Erythroblast (primary cell): ENCODE measurements around the gene FTO.
"Not testable (repeated sequence)": the region's sequence is repeated elsewhere in the genome, so short reads cannot be mapped to it uniquely, and the experiment has no call there.

ENCODE experiments used
- DNase-seq, 2 experiments: peaks; one replicate each; lab custom pipeline; 2025; lab: John Stamatoyannopoulos, UW
- GATA1 ChIP-seq: IDR thresholded peaks from 2 replicates; pipeline ENCODE4 v1.6.1; 2011; ENCODE audit warnings: low read depth, mild to moderate bottlenecking, control low read depth, low read length, moderate library complexity
- POLR2A ChIP-seq: IDR thresholded peaks from 2 replicates; pipeline ENCODE4 v1.6.1; 2011; ENCODE audit warnings: mild to moderate bottlenecking, low read length

The FTO gene

DNA sequence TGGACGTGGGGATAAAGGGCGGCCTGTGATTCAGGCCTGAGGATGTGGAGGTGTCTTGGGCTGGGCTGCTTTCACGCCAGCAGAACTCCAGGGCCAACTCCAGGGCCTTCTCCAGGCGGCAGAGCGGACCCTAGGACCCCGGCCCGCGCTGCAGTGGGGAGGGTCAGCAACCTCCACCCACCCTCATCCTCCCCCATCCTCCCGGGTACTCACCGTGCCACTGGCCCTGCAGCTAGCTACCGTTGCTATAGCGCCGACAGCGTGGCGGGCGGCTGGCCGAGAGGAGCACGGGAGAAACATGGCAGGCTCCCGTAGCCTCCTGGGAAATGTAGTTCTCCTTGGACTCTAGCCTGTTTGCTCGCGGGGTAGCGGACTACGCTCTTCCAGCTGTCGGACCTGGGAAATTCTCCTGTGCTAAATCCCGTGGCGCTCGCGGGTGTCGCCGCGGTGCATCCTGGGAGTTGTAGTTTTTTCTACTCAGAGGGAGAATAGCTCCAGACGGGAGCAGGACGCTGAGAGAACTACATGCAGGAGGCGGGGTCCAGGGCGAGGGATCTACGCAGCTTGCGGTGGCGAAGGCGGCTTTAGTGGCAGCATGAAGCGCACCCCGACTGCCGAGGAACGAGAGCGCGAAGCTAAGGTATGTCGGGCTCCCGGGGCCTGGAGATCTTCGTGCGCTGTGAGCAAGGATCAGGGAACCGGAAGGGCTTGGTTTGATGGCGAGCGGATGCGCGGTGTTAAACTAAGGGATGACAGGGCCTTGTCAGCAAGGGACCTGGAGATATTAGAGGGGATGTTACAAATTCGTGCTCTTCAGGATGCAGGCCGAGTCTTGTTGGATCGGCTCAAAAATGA lies at the start of gene FTO, which contains the start of gene RPGRIP1L:
Gene FTO (plus strand): TSS at position 567 of the 855 bp plus-strand sequence.
Gene RPGRIP1L (minus strand): TSS at position 270 of the 855 bp plus-strand sequence. CDS start 3,136 bp downstream, outside the sequence.
- TF ChIP-seq POLR2A (peak; percentile 34), GATA1 (no peak)
- DNase-seq, result peak; percentile 98

DNA sequence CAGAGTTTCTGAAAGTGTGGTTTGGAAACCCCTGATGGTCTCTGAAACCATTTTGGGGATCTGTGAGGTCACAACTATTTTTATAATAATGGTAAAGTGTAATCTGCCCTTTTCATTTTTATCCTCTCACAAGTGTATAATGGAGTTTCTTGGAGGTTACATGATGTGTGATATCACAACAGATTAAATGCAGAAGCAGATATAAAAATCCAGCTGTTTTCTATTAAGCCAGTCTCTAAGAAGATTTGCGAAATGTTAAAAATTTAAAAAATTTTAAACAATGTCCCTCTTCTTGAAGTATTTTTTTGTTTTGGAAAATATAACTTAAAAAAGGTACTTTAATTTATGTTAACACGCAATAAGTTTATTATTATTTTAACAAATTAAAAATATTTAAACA lies 49.0 kb upstream of the FTO start:
- TF ChIP-seq POLR2A, result no peak
- no peak for TF ChIP-seq GATA1
- no peak for DNase-seq

DNA sequence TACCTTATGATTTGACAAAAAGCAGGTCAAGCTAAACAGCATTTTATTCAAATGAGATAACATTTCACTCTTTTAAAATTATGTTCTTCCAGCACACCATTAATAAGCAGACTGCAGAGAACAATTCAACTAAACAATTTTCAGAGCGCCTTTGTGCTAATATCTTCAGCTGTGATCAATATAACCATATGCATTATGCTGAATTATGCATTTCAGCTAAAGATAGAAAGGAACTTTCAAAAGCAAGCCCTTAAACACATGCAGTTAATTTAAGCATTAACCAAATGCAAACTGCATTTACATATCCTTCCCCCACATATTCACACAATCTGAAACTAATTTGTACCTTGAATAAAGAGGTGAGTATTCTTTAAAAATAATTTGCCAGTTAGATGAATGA lies 41.9 kb upstream of the FTO start:
- TF ChIP-seq GATA1, result no peak
- no peak for TF ChIP-seq POLR2A
- no peak for DNase-seq

DNA sequence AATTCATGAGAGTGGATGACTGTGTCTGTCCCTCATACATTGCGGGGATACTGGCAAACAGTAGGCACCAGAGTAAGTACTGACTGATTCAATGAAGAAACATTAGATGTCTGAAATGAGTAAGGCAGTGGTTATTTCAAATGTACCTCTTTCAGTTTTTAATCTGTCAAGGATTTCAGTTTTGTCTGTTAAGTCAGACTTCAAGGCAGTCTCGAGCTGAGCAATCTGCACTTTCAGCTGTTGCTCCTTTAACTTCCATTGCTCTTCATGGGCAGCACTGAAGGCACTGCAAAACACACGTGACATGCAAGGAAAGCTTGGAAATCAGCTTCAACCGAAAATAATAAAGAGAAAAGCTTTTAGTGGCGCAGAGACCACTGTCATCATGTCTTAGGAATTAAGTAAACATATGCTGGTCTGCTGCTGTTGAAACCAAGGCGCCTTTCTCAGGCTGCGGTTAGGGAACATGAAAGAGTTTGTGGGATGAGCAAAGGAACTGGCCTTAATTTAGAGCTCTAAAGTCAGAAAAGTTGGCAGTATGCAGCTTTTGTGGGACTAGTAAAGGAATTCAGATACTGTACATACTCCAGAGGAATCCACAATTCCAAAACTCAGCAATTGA lies 39.1 kb upstream of the FTO start:
- DNase-seq, result no peak
- TF ChIP-seq POLR2A (no peak), GATA1 (no peak)

DNA sequence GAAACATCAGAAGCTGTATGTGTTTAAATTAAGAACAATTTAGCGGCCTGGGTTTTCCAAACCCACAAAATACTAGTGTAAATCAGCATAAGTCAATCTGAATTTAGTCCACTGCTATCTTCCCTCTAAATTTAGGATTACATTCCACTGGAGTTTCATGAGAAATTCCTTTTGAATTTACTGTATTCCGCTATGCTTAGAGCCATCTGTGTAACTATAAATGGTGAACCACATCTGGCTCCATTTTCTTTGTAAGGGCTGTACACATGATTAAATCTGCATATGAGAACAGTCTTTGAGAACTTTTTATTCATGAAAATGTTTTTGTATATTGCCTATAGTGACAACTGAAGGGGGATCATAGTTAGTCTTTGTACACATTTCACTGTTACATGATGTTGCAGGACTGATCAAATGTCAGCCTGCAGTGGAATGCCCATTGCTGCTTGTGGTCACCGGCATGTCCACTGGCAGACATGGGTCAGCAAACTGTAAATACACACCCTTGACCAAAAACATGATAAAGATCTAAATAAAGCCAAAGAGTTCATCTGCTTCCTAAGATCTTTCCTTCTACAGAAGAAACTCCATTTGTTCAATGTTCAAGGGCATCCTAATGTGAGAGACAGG lies 37.1 kb upstream of the FTO start:
- no peak for DNase-seq
- TF ChIP-seq POLR2A, result no peak
- no peak for TF ChIP-seq GATA1

DNA sequence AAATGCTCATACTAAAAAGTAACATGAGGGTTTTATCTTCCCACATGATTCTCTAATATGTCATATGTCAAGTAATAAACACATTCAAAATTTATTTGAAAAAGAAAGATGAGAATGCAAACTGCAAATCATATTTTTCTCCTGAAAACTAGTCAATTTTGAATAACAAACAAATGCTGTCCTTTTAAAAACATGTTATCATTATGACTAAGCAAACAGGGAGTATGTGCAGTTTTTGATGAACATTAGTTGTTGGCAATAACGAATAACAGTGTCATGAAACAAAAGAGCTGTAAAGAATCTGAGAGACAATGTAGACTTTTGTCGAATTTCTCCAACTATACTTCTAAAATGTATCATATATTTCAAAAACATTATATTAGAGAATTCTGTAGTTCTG lies 35.1 kb upstream of the FTO start:
- TF ChIP-seq POLR2A (no peak), GATA1 (no peak)
- peak in 1 of 2 experiments; percentile 38 for DNase-seq

DNA sequence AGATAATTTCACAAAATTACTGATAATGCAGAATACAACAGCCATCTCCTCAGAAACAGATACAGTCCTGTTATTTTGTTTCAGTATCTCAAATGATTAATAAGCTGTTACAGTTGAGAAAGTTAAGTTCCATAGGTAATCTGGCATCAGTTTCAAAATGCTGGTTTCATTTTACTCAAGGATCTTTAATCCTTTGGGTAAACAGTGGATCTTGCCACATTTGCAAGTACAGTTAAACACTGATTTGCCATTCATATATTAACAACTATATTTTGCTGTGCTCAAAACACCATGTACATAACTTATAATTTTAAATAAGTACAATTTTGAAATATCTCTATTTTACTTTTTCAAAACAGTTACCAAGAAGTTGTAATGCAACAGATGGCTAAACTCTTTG lies 31.5 kb upstream of the FTO start:
- no peak for TF ChIP-seq GATA1
- TF ChIP-seq POLR2A, result no peak
- DNase-seq, result no peak

DNA sequence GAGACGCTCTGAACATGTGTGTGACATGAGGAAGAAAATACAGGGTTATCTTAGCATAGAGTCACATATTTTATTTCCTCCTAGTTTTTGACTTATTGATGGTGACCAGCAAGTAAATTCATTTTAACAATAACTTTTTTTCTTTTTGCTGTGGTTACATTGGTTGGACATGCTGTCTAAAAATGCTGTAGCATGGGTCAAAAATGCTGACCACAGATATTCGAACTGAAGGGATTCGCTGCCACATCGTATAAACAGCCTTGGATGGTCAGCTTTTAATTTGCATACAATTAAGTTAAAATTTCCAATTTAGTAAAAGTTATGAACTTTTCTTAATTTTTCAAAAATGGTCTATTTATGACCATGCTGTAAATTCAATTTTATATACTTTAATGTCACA lies 30.8 kb upstream of the FTO start:
- TF ChIP-seq POLR2A (no peak), GATA1 (no peak)

DNA sequence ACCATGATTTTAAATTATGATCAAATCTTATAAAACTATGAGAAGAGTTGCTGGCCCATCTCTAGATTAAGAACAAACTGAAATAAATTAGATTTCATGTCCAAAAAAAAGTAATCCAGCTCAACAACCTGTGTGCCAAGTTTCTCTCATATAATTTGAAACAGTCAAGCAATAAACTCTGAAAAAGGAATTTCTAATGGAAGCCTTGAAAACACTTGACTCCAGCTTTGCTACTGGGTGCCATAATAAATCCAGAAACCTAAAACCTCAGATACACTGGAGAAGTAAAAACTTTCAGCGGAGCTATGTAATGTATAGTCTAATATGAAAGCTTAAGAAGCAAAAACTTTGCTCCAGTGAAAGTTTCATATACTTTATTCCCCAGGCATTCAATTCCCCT lies 25.8 kb upstream of the FTO start:
- TF ChIP-seq GATA1, result no peak
- TF ChIP-seq POLR2A, result no peak
- DNase-seq, result no peak

More for the DNA sequence above, 30.8 kb upstream of the FTO start:
- no peak for DNase-seq

DNA sequence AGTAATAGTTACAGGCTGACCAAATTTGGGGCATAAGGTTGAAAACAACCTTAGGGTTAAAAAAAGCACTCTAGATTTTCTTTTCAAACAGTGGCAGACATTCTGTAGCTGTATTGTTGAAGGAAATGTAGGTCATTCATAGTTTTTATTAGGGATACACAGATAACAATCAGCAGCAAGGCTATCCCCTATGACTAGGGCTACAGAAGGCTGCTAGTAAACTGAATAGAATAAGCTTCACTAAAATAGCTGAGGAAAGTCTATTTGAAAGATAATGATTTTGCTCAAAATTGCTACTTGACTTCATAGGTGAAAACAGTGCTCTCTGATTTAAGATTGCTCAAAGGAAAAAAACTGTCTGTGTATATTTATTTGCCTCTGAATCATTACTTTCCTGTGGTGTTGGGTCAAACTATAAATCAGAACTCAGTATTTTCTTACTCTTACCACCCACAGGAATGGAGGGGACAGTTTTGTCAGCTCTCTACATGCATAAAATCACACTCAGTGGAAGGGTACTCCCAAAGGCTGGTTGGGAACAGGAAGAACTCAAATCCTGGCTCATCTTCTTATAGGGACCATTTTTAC lies 25.1 kb upstream of the FTO start:
- TF ChIP-seq POLR2A (no peak), GATA1 (no peak)
- DNase-seq, result no peak

DNA sequence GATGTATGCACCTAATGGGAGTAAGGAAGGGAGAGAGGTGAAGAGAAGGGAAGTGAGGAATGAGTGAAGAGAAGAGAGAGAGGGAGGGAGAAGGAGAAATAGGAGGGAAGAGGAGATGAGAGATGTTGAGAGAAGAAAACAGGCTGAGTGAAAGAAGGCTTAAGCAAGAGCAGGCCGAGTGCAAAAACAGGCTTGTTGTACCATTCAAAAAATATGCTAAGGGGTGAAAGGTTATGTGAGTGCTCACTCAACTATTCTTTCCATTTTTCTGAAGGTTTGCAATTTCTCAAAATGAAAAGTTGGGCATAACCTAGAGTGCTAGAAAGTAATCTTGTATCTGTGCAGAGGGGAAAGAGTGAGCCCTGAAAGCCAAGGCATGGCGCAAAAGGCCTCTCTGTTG lies 23.2 kb upstream of the FTO start:
- DNase-seq, result no peak
- no peak for TF ChIP-seq POLR2A
- TF ChIP-seq GATA1, result no peak

DNA sequence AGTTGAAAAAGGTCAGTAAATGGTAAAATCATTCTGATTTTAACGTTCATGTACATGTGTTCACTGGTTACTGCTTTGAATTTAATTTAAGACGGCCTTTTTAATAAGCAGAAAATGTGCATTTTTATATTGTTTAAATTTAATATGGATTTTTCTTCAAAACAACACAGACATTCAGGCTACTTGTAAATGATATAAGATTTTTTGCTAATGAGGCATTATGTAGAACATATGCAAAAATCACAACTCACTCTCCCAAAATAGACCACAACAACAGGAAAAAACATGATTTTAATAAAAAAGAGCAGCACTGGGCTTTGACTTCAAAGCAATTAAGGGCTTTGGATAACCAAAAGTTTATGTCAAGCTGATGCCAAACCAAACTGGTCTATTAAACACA lies 22.6 kb upstream of the FTO start:
- DNase-seq, result no peak
- TF ChIP-seq POLR2A (no peak), GATA1 (no peak)

DNA sequence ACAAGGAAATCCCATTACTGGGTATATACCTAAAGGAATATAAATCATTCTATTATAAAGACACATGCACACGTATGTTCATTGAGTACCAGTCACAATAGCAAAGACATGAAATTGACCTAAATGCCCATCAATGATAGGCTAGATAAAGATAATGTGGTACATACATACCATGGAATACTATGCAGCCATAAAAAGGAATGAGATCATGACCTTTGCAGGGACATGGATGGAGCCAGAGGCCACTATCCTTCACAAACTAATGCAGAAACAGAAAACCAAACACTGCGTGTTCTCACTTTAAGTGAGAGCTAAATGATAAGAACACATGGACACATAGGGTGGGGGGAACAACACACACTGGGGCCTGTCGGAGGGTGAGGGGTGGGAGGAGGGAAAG lies 18.6 kb upstream of the FTO start:
- not testable (repeated sequence) for DNase-seq

DNA sequence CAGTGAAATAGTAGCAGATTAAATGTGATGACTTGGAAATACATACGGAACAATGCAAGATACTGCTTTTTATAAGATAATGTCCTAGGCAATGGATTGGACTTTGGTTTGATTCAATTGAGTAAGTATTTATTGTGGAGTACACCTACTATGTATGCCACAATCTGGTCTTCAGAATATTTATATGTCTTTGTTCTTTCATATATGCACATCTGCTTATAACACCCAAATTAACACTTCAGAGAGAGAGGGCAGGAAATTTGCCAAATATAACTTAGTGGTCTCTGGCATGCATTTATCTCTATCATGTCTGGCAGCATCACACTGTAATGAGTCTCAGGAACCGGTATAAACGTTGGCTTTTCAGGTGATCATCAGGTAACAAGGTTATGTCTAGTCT lies 17.2 kb upstream of the FTO start:
- no peak for DNase-seq
- no peak for TF ChIP-seq POLR2A
- no peak for TF ChIP-seq GATA1
